Measurements from ENCODE around the gene LRRC58. TPM values are rescaled to one million over a fixed set of nuclear protein-coding genes. Genes with fewer than 3 reads are reported as not detected.

LRRC58 gene
- total RNA-seq (2014; rRNA removed; shearing (Covaris generic)) (21.5 and 24.1 TPM in 2 replicates), total RNA-seq (2022) (29.6 and 30.2 TPM in 2 replicates), Bru-seq, nascent RNA (percentile 92 among the genes with signal in this experiment), BruChase-seq, experiment 1, labeled RNA remaining after a 6-hour chase (percentile 94 among the genes with signal in this experiment), BruChase-seq, experiment 2, labeled RNA remaining after a 2-hour chase (percentile 98 among the genes with signal in this experiment)
- long read RNA-seq, full-length matches to known transcripts, result 8 of 19 reads
- long read RNA-seq, partial matches to known transcripts, result 9 of 19 reads
- long read RNA-seq, other reads (novel, unspliced or antisense), result 2 of 19 reads

GRCh38 chr3:120348991-120349854 lies at the start of gene LRRC58:
LRRC58 (minus strand) TSS chr3:120349354; CDS start chr3:120349243, 111 bp downstream.
- peaks cover 10% of the 10 kb centered on the region for H4K20me1 ChIP-seq (ENCODE audit: insufficient read depth, low read length)
- DNase-seq (ENCODE audit: low spot score), result peak; percentile 94
- peaks cover 44% of the 10 kb centered on the region for H3K79me2 ChIP-seq (ENCODE audit: insufficient read depth, low read depth, low read length)
- H3K4me3 ChIP-seq (ENCODE audit: low read depth, low read length, poor library complexity, severe bottlenecking), result peak within 1 kb of the TSS; percentile 88
- no peaks in the 10 kb centered on the region for H3K9me2 ChIP-seq (ENCODE audit: insufficient read depth, low read length)
- peak within 1 kb of the TSS; percentile 98 for H3K4me2 ChIP-seq (ENCODE audit: low read length)
- peak within 1 kb of the TSS; percentile 90; the same call in 1 of the 2 replicates for H2AFZ ChIP-seq (ENCODE audit: low read length)
- H3K4me1 ChIP-seq (ENCODE audit: insufficient read depth, low read length, poor library complexity, severe bottlenecking), result peaks cover 26% of the 10 kb centered on the region
- H3K9me3 ChIP-seq (ENCODE audit: low read length), result peaks cover 8% of the 10 kb centered on the region; the same call in 1 of the 2 replicates
- TF ChIP-seq, protein P1, sequence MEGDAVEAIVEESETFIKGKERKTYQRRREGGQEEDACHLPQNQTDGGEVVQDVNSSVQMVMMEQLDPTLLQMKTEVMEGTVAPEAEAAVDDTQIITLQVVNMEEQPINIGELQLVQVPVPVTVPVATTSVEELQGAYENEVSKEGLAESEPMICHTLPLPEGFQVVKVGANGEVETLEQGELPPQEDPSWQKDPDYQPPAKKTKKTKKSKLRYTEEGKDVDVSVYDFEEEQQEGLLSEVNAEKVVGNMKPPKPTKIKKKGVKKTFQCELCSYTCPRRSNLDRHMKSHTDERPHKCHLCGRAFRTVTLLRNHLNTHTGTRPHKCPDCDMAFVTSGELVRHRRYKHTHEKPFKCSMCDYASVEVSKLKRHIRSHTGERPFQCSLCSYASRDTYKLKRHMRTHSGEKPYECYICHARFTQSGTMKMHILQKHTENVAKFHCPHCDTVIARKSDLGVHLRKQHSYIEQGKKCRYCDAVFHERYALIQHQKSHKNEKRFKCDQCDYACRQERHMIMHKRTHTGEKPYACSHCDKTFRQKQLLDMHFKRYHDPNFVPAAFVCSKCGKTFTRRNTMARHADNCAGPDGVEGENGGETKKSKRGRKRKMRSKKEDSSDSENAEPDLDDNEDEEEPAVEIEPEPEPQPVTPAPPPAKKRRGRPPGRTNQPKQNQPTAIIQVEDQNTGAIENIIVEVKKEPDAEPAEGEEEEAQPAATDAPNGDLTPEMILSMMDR (conservative IDR thresholded peaks at IDR 0.05; ENCODE audit: low read length), result peak; percentile 64
- TF ChIP-seq EZH2phosphoT487 (IDR thresholded peaks at IDR 0.05; ENCODE audit: borderline replicate concordance, low read depth, low read length), result no peak
- H3K36me3 ChIP-seq (ENCODE audit: insufficient read depth, low read length), result peaks cover 29% of the 10 kb centered on the region
- ChIA-PET CTCF (ENCODE audit: unreplicated experiment) (no interaction called here), POLR2A (interaction anchor here (0.7 to 3.2 kb wide), 14 partner anchors 9 to 450 kb away, joined by 3 to 18 read pairs (median 6); partner anchors contain the start of gene NDUFB4)
- peak within 1 kb of the TSS; percentile 69 for H3K27ac ChIP-seq (ENCODE audit: low read depth, low read length, poor library complexity, severe bottlenecking)
- intact Hi-C loops (cut with micrococcal nuclease; ENCODE audit: unreplicated experiment), result loop anchor here (1.0 to 5.0 kb wide), 4 partner anchors 68 to 672 kb away; partner anchors contain the start of genes COX17, GSK3B, GTF2E1 and RABL3
- TSS peak; percentile 92 for BruUV-seq (replicated peaks)

GRCh38 chr3:120396469-120396868 lies 47.3 kb upstream of the LRRC58 start:
- no peak overlapping the region for H3K4me2 ChIP-seq (ENCODE audit: low read length)
- H3K36me3 ChIP-seq (ENCODE audit: insufficient read depth, low read length), result no peaks in the 10 kb centered on the region
- H4K20me1 ChIP-seq (ENCODE audit: insufficient read depth, low read length), result no peaks in the 10 kb centered on the region
- H3K27ac ChIP-seq (ENCODE audit: low read depth, low read length, poor library complexity, severe bottlenecking), result no peak overlapping the region
- BruUV-seq (replicated peaks), result no TSS peak
- H2AFZ ChIP-seq (ENCODE audit: low read length), result no peak overlapping the region
- DNase-seq (ENCODE audit: low spot score), result no peak
- H3K4me3 ChIP-seq (ENCODE audit: low read depth, low read length, poor library complexity, severe bottlenecking), result no peak overlapping the region
- POLR2A ChIA-PET, result interaction anchor here (1.2 kb wide), 1 partner anchor 12 kb away, joined by 3 read pairs; no protein-coding TSS in a partner anchor
- peaks cover 11% of the 10 kb centered on the region for H3K4me1 ChIP-seq (ENCODE audit: insufficient read depth, low read length, poor library complexity, severe bottlenecking)
- no peaks in the 10 kb centered on the region for H3K79me2 ChIP-seq (ENCODE audit: insufficient read depth, low read depth, low read length)
- CTCF ChIA-PET (ENCODE audit: unreplicated experiment), result no interaction called here
- H3K9me3 ChIP-seq (ENCODE audit: low read length), result no peaks in the 10 kb centered on the region
- TF ChIP-seq, protein P1 (conservative IDR thresholded peaks at IDR 0.05; ENCODE audit: low read length), result no peak
- TF ChIP-seq EZH2phosphoT487 (IDR thresholded peaks at IDR 0.05; ENCODE audit: borderline replicate concordance, low read depth, low read length), result no peak
- intact Hi-C loops (cut with micrococcal nuclease; ENCODE audit: unreplicated experiment), result no loop called here
- no peaks in the 10 kb centered on the region for H3K9me2 ChIP-seq (ENCODE audit: insufficient read depth, low read length)
